Measurements from ENCODE around the gene PLCH2.
"Not testable (repeated sequence)": the region's sequence is repeated elsewhere in the genome, so short reads cannot be mapped to it uniquely, and the experiment has no call there.

The PLCH2 gene

DNA sequence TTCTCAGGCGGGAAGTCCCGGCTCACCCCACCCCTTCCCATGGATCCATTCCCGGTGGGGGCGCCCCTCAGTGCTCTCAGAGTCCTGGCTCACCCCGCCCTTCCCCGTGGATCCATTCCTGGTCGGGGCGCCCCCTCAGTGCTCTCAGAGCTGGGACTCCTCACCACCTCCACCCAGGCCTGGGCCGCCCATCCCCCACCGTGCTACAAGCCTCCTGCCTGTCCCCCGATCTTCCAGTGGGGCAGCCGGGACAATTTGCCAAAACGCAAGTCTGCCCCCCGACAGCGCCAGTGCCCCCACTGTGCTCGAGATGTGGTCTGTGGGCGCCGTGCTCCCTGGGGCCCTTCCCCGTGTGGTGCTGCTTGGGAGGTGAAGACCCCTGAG, 23.2 kb upstream of the PLCH2 start:
- Mint-ChIP-seq H3K27ac (no peak overlapping the region), H3K4me3 (no peak overlapping the region), H3K36me3 (ENCODE audit: low read depth) (no peaks in the 10 kb centered on the region), H3K4me1 (no peaks in the 10 kb centered on the region), H3K27me3 (ENCODE audit: low read depth) (peaks cover 16% of the 10 kb centered on the region), H3K9me3 (no peaks in the 10 kb centered on the region)
- TF ChIP-seq, protein P1, sequence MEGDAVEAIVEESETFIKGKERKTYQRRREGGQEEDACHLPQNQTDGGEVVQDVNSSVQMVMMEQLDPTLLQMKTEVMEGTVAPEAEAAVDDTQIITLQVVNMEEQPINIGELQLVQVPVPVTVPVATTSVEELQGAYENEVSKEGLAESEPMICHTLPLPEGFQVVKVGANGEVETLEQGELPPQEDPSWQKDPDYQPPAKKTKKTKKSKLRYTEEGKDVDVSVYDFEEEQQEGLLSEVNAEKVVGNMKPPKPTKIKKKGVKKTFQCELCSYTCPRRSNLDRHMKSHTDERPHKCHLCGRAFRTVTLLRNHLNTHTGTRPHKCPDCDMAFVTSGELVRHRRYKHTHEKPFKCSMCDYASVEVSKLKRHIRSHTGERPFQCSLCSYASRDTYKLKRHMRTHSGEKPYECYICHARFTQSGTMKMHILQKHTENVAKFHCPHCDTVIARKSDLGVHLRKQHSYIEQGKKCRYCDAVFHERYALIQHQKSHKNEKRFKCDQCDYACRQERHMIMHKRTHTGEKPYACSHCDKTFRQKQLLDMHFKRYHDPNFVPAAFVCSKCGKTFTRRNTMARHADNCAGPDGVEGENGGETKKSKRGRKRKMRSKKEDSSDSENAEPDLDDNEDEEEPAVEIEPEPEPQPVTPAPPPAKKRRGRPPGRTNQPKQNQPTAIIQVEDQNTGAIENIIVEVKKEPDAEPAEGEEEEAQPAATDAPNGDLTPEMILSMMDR (IDR thresholded peaks at IDR 0.05; ENCODE audit: unreplicated experiment in 3 of 3): no peak

DNA sequence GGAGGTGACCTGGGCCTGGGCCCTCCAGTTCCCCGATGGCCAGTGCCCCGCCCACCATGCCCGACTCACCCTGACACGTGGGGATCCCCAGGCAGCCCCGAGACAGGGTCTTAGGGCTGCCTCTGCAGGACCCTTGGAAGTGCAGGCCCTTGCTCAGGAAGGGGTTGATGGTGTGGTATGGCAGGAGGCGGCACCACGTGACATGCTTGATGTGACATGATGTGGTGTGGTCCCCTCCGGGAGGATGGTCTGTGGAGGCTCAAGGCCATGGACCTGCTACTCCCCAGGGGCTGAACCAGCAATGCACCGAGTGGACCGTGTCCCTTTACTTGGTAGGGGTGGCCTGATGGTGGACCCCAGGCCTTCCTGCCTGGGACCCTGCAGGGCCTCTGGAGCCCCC, 21.9 kb upstream of the PLCH2 start:
- TF ChIP-seq, protein P1 (IDR thresholded peaks at IDR 0.05; ENCODE audit: unreplicated experiment in 3 of 3): no peak
- no peaks in the 10 kb centered on the region for H3K4me1 Mint-ChIP-seq
- H3K27ac Mint-ChIP-seq: no peak overlapping the region
- H3K36me3 Mint-ChIP-seq (ENCODE audit: low read depth): no peaks in the 10 kb centered on the region
- peaks cover 10% of the 10 kb centered on the region for H3K27me3 Mint-ChIP-seq (ENCODE audit: low read depth)
- no peaks in the 10 kb centered on the region for H3K9me3 Mint-ChIP-seq
- H3K4me3 Mint-ChIP-seq: no peak overlapping the region

DNA sequence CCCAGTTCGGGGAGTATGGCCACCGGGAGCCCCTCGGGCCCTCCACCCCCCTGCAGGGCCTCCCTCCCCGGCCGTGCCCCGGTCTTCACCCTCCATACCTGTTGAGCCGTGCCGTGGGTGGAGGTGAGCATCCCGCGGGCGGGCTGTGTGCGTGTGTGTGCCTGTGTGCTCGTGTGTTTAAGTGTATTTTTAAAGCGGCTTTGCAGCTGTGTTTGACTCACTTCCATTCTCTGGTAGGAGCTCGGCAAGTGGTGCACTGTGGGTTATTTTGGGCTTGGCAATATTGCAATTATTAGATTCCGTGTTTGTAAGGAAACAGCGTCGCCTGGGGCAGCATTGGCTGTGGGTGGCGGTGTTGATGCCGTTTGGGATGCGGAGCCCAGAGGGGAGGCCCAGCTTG, 20.3 kb upstream of the PLCH2 start:
- H3K4me1 Mint-ChIP-seq: no peaks in the 10 kb centered on the region

DNA sequence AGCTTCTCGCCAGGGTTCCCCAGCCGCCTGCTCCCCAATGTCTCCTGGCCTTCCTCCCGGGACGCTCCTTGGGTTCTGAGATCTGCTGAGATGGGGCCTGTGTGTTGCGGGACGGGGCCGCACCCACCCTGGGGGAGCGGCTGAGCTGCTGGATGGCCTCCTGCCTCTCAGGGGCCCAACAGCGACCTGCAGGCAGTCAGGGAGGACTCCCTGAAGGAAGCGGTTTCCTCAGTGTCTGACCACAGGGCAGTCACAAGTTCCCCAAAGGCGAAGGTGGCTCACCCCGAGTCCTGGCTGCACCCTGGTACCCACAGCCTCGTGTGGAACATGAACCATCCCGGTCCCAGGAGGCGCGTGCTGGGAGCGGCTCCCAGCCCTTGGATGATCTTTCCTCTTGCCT, 18.6 kb upstream of the PLCH2 start:
- H3K4me3 Mint-ChIP-seq: no peak overlapping the region
- H3K4me1 Mint-ChIP-seq: no peaks in the 10 kb centered on the region
- H3K9me3 Mint-ChIP-seq: no peaks in the 10 kb centered on the region
- no peak overlapping the region for H3K27ac Mint-ChIP-seq
- no peaks in the 10 kb centered on the region for H3K36me3 Mint-ChIP-seq (ENCODE audit: low read depth)
- TF ChIP-seq, protein P1 (IDR thresholded peaks at IDR 0.05; ENCODE audit: unreplicated experiment in 3 of 3): no peak
- peaks cover 14% of the 10 kb centered on the region for H3K27me3 Mint-ChIP-seq (ENCODE audit: low read depth)

More for the DNA sequence above, 20.3 kb upstream of the PLCH2 start:
- Mint-ChIP-seq H3K27me3 (ENCODE audit: low read depth) (peaks cover 14% of the 10 kb centered on the region), H3K36me3 (ENCODE audit: low read depth) (no peaks in the 10 kb centered on the region), H3K9me3 (no peaks in the 10 kb centered on the region), H3K27ac (no peak overlapping the region), H3K4me3 (no peak overlapping the region)
- TF ChIP-seq, protein P1 (IDR thresholded peaks at IDR 0.05; ENCODE audit: unreplicated experiment in 3 of 3): no peak

DNA sequence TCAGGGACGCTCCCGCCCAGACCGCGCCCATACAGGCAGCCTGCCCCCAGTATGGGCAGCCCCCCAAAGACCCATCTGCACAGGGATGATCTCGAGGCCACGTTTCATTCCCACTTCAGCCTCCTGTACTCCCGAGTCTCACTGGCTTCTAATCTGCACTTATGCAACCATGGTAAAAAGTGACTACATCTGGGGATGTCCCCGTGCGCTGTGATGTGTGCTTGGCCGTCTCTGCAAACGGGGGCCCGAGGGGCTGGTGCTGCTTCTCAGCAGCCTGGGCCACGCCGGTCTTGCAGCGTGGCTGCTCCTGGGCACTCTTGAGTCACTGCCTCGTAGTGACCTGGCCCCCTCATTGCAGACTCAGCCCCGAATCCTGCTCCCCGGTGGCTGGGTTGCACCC, 17.4 kb upstream of the PLCH2 start:
- no peaks in the 10 kb centered on the region for H3K9me3 Mint-ChIP-seq
- peaks cover 6% of the 10 kb centered on the region for H3K4me1 Mint-ChIP-seq
- no peaks in the 10 kb centered on the region for H3K36me3 Mint-ChIP-seq (ENCODE audit: low read depth)
- H3K27ac Mint-ChIP-seq: no peak overlapping the region
- peaks cover 18% of the 10 kb centered on the region for H3K27me3 Mint-ChIP-seq (ENCODE audit: low read depth)
- TF ChIP-seq, protein P1 (IDR thresholded peaks at IDR 0.05; ENCODE audit: unreplicated experiment in 3 of 3): no peak
- no peak overlapping the region for H3K4me3 Mint-ChIP-seq

DNA sequence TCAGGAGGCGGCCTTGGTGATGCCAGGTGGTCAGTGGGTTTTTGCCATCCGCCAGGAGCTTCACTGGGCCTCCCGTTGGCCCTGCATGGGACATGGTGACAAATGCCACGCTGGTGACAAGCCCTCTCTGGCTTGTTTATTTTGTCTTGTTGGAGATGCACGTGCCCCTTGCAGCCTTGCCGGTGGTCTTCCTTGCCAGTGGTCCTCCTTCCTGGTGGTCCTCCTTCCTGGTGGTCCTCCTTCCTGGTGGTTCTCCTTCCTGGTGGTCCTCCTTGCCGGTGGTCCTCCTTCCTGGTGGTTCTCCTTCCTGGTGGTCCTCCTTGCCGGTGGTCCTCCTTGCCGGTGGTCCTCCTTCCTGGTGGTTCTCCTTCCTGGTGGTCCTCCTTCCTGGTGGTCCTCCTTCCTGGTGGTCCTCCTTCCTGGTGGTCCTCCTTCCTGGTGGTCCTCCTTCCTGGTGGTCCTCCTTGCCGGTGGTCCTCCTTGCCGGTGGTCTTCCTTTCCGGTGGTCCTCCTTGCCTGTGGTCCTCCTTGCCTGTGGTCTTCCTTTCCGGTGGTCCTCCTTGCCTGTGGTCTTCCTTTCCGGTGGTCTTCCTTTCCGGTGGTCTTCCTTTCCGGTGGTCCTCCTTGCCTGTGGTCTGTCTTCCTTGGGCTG, 16.9 kb upstream of the PLCH2 start:
- H3K9me3 Mint-ChIP-seq; H3K36me3 Mint-ChIP-seq (ENCODE audit: low read depth): not testable (repeated sequence)
- H3K27me3 Mint-ChIP-seq (ENCODE audit: low read depth): peaks cover 24% of the 10 kb centered on the region

More for the DNA sequence above, 16.9 kb upstream of the PLCH2 start:
- H3K27ac Mint-ChIP-seq, H3K4me1 Mint-ChIP-seq, H3K4me3 Mint-ChIP-seq: not testable (repeated sequence)

Data from nephron (organoid).